Psoas muscle (tissue), 8 donors: ENCODE data around the gene SKP1. TPM values are rescaled to one million over a fixed set of nuclear protein-coding genes. Genes with fewer than 3 reads are reported as not detected.

Source experiments
- ATAC-seq, 4 donors: fragments of 200-7000 bp; cut with Tn5 transposase; one replicate each; pipeline ENCODE4 v1.9.1; 2020; ENCODE audit warnings: moderate library complexity in 3 of 4, mild to moderate bottlenecking in 2 of 4
- DNase-seq, 2 donors: peaks; one replicate each; pipeline ENCODE4 v3.0.0-alpha.2; 2020
- H3K27ac ChIP-seq: fragments of 200-600 bp; one replicate; pipeline ENCODE4 v1.8.0; 2022
- H3K27me3 ChIP-seq, 3 donors: fragments of 200-600 bp in 1 of 3; one replicate each; pipeline versions ENCODE4 v1.6.1 to v1.8.0; 2013 to 2022; ENCODE audit warnings: low read length in 2 of 3, mild to moderate bottlenecking in 2 of 3, moderate library complexity in 1 of 3; ENCODE audit not compliant: insufficient read depth in 3 of 3
- H3K36me3 ChIP-seq, 2 donors: fragments of 200-600 bp in 1 of 2; one replicate each; pipeline versions ENCODE4 v1.6.1 to v1.8.0; 2013 to 2022; ENCODE audit warnings: low read depth in 1 of 2, mild to moderate bottlenecking in 1 of 2, moderate library complexity in 1 of 2; ENCODE audit not compliant: insufficient read depth in 1 of 2
- H3K4me1 ChIP-seq: fragments of 200-600 bp; one replicate; pipeline ENCODE4 v1.8.0; 2022
- H3K4me3 ChIP-seq: fragments of 200-600 bp; one replicate; pipeline ENCODE4 v1.8.0; 2022; ENCODE audit warnings: mild to moderate bottlenecking
- H3K9me3 ChIP-seq: fragments of 200-600 bp; one replicate; pipeline ENCODE4 v1.8.0; 2022
- CTCF ChIP-seq: fragments of 200-600 bp; IDR thresholded peaks from one replicate; pipeline ENCODE4 v1.8.0; 2022; ENCODE audit warnings: antibody characterized with exemption
- WGBS, 3 donors: extraction: QIAGEN DNeasy Blood & Tissue Kit; methylation state at CpG; one replicate each; pipeline versions ENCODE4 v1.1.6 to v1.1.7; 2013; 5-methylcytosine and 5-hydroxymethylcytosine counted together
- intact Hi-C, 2 donors: fragments of 100-400 bp; cut with DNase I; formaldehyde crosslinking; loops; one replicate each; pipeline versions ENCODE4 v1.11.0 to v1.14.2; 2022
- polyA plus RNA-seq, 3 donors: library from polyadenylated mRNA; stranded (reverse); fragments of 200-250 nt; gene quantifications; one replicate each; pipeline ENCODE4 v1.2.3, GENCODE V29; 2013
- total RNA-seq, 4 donors: library from RNA; stranded (reverse); fragmentation: NEBNext Ultra II Directional in 2 of 4; extraction: Animal tissue kit (Norgen Biotek cat#: 25700) in 2 of 4; gene quantifications; one replicate each; pipeline versions ENCODE4 v1.2.1 to v1.2.4, GENCODE V29; 2021 to 2023
- donor health status: healthy with polysubstance abuse.
- donor health status: DM: no; HTN: no; CAD: no; lungs with moderate emphysema.
- donor health status: Bipolar disorder and iron deficiency.
- donor health status: healthy.
- donor health status: DM: yes; HTN: yes; CAD: no.
- donor health status: DM: no; HTN: no; CAD: no.
- donor health status: DM: no; HTN: no; CAD: no.
- donor health status: DM: yes; HTN: yes; CAD: no.

Gene SKP1
- total and polyA plus RNA-seq, 7 donors = 341 to 1,174 (median 485) TPM

- H3K4me1 ChIP-seq = peaks cover 24% of the 10 kb centered on the region
- ATAC-seq = no peak
- DNase-seq = peak in 1 of 2 donors; percentile 11
Observed at GRCh38 chr5:134135091-134135655, 41.6 kb downstream of the SKP1 start.

DNA sequence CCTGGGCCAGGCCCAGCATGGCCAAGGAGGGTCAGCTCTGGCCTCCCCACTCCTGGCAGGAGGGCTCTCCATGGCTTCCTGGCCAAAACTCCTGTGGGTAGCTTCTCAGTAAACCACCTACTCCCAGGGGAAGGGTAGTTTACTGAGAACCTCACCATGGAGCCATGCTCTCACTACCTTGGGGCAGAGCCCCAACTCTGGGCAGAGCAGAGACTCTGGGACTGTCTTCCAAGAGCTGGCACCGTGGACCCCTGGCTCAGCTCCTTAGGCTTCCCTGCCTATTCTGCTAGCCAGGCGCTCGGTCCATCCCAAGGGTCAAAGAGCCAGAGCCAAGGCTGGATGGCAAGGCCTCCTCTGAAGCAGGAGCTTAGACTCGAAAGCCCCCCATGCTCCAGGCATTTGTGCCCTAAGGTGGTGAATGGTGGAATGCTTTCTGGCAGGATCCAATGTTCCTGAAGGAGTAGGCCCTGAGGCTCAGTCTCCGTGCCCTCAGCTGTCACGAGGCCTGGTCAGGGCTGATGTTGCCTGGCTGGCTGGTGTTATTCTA lies 42.7 kb downstream of the SKP1 start:
- ATAC-seq = peak in 1 of 4 donors; percentile 13
- peak overlapping the region; percentile 16 for H3K27ac ChIP-seq
- intact Hi-C loops = no loop called here
- TF ChIP-seq CTCF = no peak
- H3K36me3 ChIP-seq = peaks cover 0 to 39% of the 10 kb centered on the region in 2 donors
- H3K4me1 ChIP-seq = peaks cover 15% of the 10 kb centered on the region
- WGBS, 3 donors = 29 to 61% (median 31%) methylated on average over 6 of the region's 6 CpGs
- H3K9me3 ChIP-seq = no peaks in the 10 kb centered on the region
- DNase-seq = peak in 1 of 2 donors; percentile 44
- H3K27me3 ChIP-seq = no peaks in the 10 kb centered on the region
- no peak overlapping the region for H3K4me3 ChIP-seq

More at GRCh38 chr5:134135091-134135655, 41.6 kb downstream of the SKP1 start:
- WGBS, 3 donors = 91 to 93% (median 92%) methylated on average over 7 of the region's 7 CpGs
- no peak for TF ChIP-seq CTCF
- Histone ChIP-seq H3K4me3 (no peak overlapping the region), H3K27ac (no peak overlapping the region), H3K27me3 (no peaks in the 10 kb centered on the region), H3K9me3 (no peaks in the 10 kb centered on the region), H3K36me3 (peaks cover 0 to 38% of the 10 kb centered on the region in 2 donors)
- intact Hi-C loops = no loop called here

GRCh38 chr5:134133188-134133994 lies 43.4 kb downstream of the SKP1 start:
- intact Hi-C loops = no loop called here
- Histone ChIP-seq H3K27ac (no peak overlapping the region), H3K9me3 (no peaks in the 10 kb centered on the region), H3K4me3 (no peak overlapping the region), H3K27me3 (no peaks in the 10 kb centered on the region), H3K36me3 (peaks cover 0 to 41% of the 10 kb centered on the region in 2 donors), H3K4me1 (peaks cover 15% of the 10 kb centered on the region)
- 76 to 79% (median 77%) methylated on average over 8 to 9 of the region's 9 CpGs for WGBS, 3 donors
- peak in 1 of 2 donors; percentile 43 for DNase-seq
- no peak for TF ChIP-seq CTCF
- peak in 2 of 4 donors; percentile 7 to 18 for ATAC-seq

DNA sequence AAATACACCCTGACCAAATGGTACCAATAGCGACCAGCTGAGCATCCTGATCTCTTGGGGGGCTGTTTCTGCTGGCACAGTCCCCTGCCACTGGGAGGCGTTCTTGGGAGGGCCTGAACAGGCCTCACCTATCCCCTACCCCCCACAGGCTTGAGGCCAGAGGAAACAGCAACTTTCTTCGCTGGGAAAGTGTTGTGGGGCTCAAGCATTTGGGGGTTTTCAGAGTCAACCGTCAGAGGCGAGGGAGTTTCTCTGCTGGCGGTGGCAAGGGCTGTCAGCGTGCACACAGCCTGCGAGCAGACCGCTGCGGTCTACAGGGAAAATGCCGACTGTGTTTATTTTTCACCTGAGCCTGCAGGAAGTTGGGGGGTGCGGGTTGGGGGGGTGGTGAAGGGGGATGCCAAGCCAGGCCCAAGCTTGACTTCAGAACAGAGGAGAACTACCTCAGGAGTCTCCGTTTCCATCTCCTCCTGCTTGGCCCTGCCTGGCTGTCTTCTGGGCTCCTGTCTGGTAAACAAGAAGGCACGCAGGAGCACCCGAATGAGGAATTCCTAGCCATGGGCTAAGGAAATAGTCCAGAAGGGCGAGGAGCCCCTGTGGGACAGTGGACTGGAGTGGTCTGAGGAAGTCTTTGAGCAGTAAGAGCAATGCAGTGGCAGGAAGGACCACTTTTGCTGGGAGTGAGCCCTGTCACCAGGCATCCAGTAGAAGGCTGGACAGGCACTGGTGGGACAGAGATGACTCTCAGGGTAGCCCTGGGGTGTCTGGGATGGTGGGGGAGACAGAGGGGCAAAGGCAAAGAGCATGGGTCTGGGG lies 44.2 kb downstream of the SKP1 start:
- peak in 1 of 2 donors; percentile 43 for DNase-seq
- peaks cover 0 to 41% of the 10 kb centered on the region in 2 donors for H3K36me3 ChIP-seq
- no peak for TF ChIP-seq CTCF
- WGBS, 3 donors = 82 to 87% (median 85%) methylated on average over 16 of the region's 16 CpGs
- no peak overlapping the region for H3K27ac ChIP-seq
- H3K4me3 ChIP-seq = no peak overlapping the region
- H3K4me1 ChIP-seq = peaks cover 15% of the 10 kb centered on the region
- ATAC-seq = no peak
- H3K27me3 ChIP-seq = no peaks in the 10 kb centered on the region
- no peaks in the 10 kb centered on the region for H3K9me3 ChIP-seq
- intact Hi-C loops = no loop called here
